Effector memory CD8-positive, alpha-beta T cell (primary cell): ENCODE results near the gene RNF125.
A peak's percentile ranks its signal among the peaks of the same experiment; 100 is the strongest.

Source experiments
- ATAC-seq: fragments of 150-1000 bp; cut with Tn5 transposase; replicated peaks from 2 replicates; pipeline ENCODE4 v1.10.0; 2021; ENCODE audit warnings: mild to moderate bottlenecking, moderate library complexity
- DNase-seq, 3 experiments: peaks; one replicate each; pipeline ENCODE4 v3.0.0; 2021
- H3K27ac Mint-ChIP-seq, 2 donors: one replicate each; pipeline ENCODE4 v1.8.0; 2022; ENCODE audit warnings: mild to moderate bottlenecking in 2 of 2, mixed read lengths in 2 of 2, moderate library complexity in 2 of 2
- H3K27me3 Mint-ChIP-seq, 2 donors: one replicate each; pipeline ENCODE4 v1.8.0; 2022; ENCODE audit warnings: mixed read lengths in 2 of 2
- H3K36me3 Mint-ChIP-seq: one replicate; pipeline ENCODE4 v1.8.0; 2022; ENCODE audit warnings: mild to moderate bottlenecking, moderate library complexity, mixed read lengths; ENCODE audit not compliant: insufficient read depth
- H3K4me1 Mint-ChIP-seq, 2 donors: one replicate each; pipeline ENCODE4 v1.8.0; 2022; ENCODE audit warnings: low read depth in 2 of 2, mixed read lengths in 2 of 2
- H3K4me3 Mint-ChIP-seq, 2 donors: one replicate each; pipeline ENCODE4 v1.8.0; 2022; ENCODE audit warnings: mild to moderate bottlenecking in 2 of 2, mixed read lengths in 2 of 2, moderate library complexity in 2 of 2
- H3K9me3 Mint-ChIP-seq, 2 donors: one replicate each; pipeline ENCODE4 v1.8.0; 2022; ENCODE audit warnings: mixed read lengths in 2 of 2
- total RNA-seq, 9 experiments: gene quantifications; one replicate each; lab custom pipeline; 2026; lab: John Stamatoyannopoulos, UW

The RNF125 gene
- total RNA-seq: 66.4 to 143 (median 97.1) reads per million in 9 experiments

DNA sequence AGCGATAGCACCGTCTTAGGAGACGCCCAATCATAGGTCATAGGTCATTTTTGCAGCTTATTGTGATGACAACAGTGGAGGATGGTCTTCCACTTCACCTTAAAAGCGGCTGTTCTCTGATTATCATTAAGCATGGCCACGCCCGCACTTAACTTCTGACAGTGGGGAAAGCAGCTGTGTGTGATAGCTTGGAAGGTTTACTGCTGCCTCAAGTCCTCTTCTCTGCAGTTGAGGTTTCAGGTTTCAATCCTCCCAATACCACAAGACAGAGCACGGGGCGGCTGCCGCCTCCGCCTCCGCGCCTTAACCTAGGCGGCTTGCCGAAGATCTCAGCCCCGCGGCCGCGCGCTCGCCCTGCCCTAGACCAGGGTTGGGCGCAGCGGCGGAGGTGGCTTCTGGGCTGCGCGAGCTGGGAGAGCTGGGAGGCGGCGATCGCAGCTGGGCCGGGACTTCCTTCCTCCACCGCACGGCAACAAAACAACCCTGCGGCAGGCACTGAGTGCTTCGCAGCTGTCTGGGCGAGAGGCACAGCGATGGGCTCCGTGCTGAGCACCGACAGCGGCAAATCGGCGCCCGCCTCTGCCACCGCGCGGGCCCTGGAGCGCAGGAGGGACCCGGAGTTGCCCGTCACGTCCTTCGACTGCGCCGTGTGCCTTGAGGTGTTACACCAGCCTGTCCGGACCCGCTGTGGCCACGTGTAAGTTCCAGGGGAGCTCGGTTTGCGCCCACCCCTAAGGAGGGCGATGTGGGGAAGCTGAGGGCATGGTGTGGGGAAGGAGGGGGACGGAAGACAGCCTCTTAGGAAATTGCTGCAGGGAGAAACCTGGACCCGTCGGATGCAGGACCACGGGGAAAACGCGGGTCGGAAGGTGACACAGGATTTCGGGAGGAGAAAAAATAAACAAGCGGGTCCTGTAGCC lies at the start of gene RNF125:
TSS of gene RNF125 (plus strand) at position 495 of the 920 bp plus-strand sequence. CDS start at position 534, 39 bp downstream.
- Mint-ChIP-seq H3K27me3 (no peaks in the 10 kb centered on the region), H3K9me3 (peaks cover 0 to 1% of the 10 kb centered on the region in 2 donors), H3K36me3 (peaks cover 51% of the 10 kb centered on the region), H3K4me1 (peaks cover 39 to 57% of the 10 kb centered on the region in 2 donors), H3K4me3 (peak within 1 kb of the TSS; percentile 100), H3K27ac (peak within 1 kb of the TSS; percentile 100)
- ATAC-seq (peak; percentile 74), DNase-seq (peak; percentile 89 to 91 (median 90))

DNA sequence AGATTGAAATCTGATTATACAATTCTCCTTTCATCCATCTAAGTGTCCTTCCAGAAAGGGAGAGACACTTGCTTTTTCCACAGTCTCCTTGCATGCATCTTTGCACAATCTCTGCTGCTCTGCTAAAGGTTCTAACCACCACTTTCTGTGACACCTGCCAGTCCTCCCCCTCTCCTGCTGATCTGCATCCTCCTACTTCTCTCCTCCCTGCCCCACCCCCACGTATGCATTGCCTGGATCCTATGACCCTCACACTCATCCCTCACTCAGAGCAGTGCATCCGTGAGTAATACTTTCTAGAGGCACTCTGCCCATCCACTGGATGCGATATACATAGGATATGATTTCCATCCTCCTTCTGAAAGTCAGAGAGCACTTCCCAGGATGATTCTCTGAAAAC lies 48.0 kb upstream of the RNF125 start:
- Mint-ChIP-seq H3K4me1 (no peaks in the 10 kb centered on the region), H3K4me3 (no peak overlapping the region), H3K27me3 (no peaks in the 10 kb centered on the region), H3K9me3 (peaks cover 8 to 15% of the 10 kb centered on the region in 2 donors), H3K36me3 (no peaks in the 10 kb centered on the region), H3K27ac (no peak overlapping the region)
- ATAC-seq (no peak), DNase-seq (no peak)

DNA sequence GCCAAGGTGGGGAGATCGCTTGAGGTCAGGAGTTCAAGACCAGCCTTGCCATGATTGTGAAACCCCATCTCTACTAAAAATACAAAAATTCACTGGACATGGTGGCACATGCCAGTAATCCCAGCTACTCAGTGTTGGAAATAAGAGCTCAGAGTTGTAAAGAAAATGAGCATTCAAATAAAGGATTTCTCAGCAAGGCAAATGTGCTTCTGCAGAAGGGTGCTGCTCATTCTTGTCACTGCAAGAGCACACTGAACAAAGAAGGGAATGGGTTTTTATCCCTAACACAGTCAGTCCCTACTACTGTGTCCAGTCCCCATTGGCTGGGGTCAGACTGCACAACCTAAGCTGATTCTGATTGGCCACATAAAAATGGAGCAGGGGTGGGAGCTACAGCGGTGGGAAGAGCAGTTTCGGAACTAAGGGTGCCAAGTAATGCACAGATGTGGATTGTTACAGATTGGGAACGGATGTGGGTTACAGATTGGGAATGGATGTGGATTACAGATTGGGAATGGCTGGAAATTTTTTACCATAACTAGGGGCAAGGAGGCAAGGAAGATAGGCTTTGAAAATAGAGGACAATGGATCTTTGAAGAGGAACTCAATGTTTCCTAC lies 44.6 kb upstream of the RNF125 start:
- ATAC-seq (no peak), DNase-seq (no peak)
- Mint-ChIP-seq H3K27ac (peak overlapping the region in 1 of 2 donors; percentile 20), H3K27me3 (no peaks in the 10 kb centered on the region), H3K4me1 (no peaks in the 10 kb centered on the region), H3K9me3 (peaks cover 11 to 15% of the 10 kb centered on the region in 2 donors), H3K4me3 (no peak overlapping the region), H3K36me3 (no peaks in the 10 kb centered on the region)

DNA sequence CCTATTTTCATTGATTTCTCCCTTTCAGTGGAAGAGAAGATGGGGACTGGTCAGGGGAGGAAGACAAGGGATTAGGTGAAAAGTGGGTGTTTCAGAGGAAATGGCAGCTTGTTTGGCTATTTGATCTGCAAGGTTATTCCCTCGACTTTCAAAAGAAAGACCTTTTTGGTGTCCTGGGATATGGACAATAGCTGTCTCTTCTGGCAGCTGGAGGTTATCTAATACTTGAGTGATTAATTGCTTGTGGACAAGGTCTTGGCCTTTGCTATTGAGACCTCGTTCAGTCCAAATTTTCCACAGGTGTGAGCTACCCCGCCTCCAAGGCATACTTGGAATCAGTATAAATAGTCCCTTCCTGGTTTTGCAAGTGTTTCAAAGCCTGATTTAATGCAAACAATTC lies 42.4 kb upstream of the RNF125 start:
- peaks cover 11 to 15% of the 10 kb centered on the region in 2 donors for H3K9me3 Mint-ChIP-seq
- no peaks in the 10 kb centered on the region for H3K4me1 Mint-ChIP-seq
- no peak overlapping the region for H3K27ac Mint-ChIP-seq
- H3K36me3 Mint-ChIP-seq: no peaks in the 10 kb centered on the region
- ATAC-seq (no peak), DNase-seq (no peak)
- H3K27me3 Mint-ChIP-seq: no peaks in the 10 kb centered on the region
- H3K4me3 Mint-ChIP-seq: no peak overlapping the region

DNA sequence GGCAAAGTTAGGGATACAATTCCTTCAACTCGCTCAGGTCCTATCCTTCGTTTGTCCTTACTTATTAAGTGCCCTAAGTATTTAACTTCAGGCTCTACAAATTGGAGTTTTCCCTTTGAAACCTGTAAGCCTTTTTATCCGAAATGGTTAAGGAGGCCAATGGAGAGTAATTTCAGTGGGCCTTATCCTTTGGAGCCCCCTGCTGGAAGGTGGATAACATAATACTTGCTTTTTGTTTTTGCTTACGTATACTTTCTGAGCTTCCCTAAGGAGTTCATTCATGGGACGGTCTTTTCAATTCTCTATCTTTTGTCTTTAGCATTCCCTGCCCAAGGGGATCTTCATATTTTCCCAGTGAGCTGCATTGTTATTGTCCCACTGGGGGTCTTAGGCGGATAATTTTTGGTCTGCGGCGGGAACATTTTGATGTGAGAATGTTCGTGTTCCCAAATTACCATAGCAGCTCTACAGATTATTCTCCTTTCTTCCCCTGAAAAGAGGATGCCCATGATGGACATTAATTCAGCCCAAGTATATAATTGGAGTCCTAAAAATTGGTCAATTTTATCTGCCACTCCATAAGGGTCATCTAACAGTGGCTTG lies 41.3 kb upstream of the RNF125 start:
- no peaks in the 10 kb centered on the region for H3K4me1 Mint-ChIP-seq
- H3K27me3 Mint-ChIP-seq: no peaks in the 10 kb centered on the region
- H3K4me3 Mint-ChIP-seq: no peak overlapping the region
- peak; percentile 18 to 33 (median 25) for DNase-seq
- H3K9me3 Mint-ChIP-seq: peaks cover 11 to 15% of the 10 kb centered on the region in 2 donors
- ATAC-seq: peak; percentile 52
- no peaks in the 10 kb centered on the region for H3K36me3 Mint-ChIP-seq
- H3K27ac Mint-ChIP-seq: no peak overlapping the region

DNA sequence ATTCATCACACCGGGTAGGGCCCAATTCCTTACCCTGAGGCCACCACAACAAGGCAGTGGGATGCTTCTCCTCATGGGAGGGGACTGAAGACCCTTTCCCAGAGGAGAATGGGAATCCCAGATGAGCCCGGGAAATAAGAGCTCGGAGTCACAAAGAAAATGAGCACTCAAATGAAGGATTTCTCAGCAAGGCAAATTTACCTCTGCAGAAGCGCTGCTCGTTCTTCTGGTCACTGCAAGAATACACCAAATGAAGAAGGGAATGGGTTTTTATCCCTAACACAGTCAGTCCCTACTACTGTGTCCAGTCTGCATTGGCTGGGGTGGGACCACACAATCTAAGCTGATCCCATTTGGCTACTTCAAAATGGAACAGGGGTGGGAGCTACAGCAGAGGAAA lies 40.0 kb upstream of the RNF125 start:
- Mint-ChIP-seq H3K36me3 (no peaks in the 10 kb centered on the region), H3K4me1 (peaks cover 9 to 11% of the 10 kb centered on the region in 2 donors), H3K27ac (no peak overlapping the region), H3K9me3 (peaks cover 11 to 15% of the 10 kb centered on the region in 2 donors), H3K4me3 (no peak overlapping the region), H3K27me3 (no peaks in the 10 kb centered on the region)
- DNase-seq: no peak
- ATAC-seq: no peak

DNA sequence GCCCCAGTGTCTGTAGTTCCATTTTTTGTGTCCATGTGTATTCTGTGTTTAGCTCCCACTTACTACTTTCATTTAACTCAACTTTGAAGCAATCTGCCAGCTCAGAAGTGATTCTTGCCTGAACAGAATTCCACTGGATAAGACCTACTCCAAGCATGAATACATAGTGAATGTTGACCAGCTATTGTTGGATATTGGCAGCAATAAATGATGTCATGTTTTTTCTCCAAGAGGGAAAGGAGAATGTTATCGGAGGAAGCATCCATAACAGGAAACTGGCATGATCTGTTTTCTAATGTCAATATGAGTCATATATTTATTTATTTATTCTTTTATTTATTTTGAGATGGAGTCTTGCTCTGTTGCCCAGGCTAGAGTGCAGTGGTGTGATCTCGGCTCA lies 38.9 kb upstream of the RNF125 start:
- H3K27me3 Mint-ChIP-seq: no peaks in the 10 kb centered on the region
- ATAC-seq (no peak), DNase-seq (no peak)
- no peak overlapping the region for H3K4me3 Mint-ChIP-seq
- H3K4me1 Mint-ChIP-seq: peaks cover 11 to 16% of the 10 kb centered on the region in 2 donors
- no peak overlapping the region for H3K27ac Mint-ChIP-seq
- H3K36me3 Mint-ChIP-seq: no peaks in the 10 kb centered on the region
- peaks cover 5 to 6% of the 10 kb centered on the region in 2 donors for H3K9me3 Mint-ChIP-seq

DNA sequence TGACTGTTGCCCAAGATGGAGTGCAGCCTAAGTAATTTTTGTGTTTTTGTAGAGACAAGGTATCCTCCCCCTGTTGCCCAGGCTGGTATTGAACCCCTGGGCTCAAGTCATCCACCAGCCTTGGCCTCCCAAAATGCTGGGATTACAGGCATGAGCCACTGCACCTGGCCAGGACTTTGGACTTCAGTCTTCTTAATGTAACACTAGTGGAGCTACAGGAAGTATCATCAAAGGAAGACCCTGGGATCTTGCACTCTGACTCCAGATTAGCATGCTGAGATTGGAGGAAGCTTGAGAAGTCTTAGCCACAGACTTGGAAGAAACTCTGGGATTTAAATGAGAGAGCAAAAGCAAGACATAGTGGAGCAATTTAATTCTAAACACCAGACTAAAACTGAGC lies 37.8 kb upstream of the RNF125 start:
- no peak for DNase-seq
- no peaks in the 10 kb centered on the region for H3K27me3 Mint-ChIP-seq
- no peak for ATAC-seq
- H3K27ac Mint-ChIP-seq: no peak overlapping the region
- H3K4me3 Mint-ChIP-seq: no peak overlapping the region
- H3K9me3 Mint-ChIP-seq: peaks cover 0 to 3% of the 10 kb centered on the region in 2 donors
- H3K4me1 Mint-ChIP-seq: peaks cover 11 to 19% of the 10 kb centered on the region in 2 donors
- H3K36me3 Mint-ChIP-seq: no peaks in the 10 kb centered on the region

DNA sequence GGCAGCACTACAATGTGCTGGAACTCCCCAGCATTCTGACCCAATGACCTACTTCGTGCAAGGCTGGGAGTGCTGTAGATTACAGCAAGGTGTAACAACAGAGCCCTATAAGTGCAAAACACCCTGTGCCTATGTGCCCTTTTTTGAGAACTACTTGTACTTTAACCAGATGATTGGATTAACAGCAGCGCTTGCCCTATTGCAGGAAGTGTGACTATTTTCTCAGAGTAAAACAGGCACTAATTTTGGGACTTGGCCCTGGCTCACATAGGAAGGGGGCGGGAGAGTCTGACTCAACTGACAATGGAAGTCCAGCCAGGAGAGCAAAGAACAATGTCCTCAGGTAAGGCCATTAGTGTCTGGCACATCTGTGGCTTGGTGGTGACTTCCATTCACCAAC lies 35.6 kb upstream of the RNF125 start:
- H3K4me3 Mint-ChIP-seq: no peak overlapping the region
- H3K36me3 Mint-ChIP-seq: no peaks in the 10 kb centered on the region
- no peaks in the 10 kb centered on the region for H3K27me3 Mint-ChIP-seq
- peaks cover 0 to 3% of the 10 kb centered on the region in 2 donors for H3K9me3 Mint-ChIP-seq
- ATAC-seq (no peak), DNase-seq (no peak)
- peak overlapping the region in 1 of 2 donors; percentile 60 for H3K27ac Mint-ChIP-seq
- peaks cover 11 to 19% of the 10 kb centered on the region in 2 donors for H3K4me1 Mint-ChIP-seq

DNA sequence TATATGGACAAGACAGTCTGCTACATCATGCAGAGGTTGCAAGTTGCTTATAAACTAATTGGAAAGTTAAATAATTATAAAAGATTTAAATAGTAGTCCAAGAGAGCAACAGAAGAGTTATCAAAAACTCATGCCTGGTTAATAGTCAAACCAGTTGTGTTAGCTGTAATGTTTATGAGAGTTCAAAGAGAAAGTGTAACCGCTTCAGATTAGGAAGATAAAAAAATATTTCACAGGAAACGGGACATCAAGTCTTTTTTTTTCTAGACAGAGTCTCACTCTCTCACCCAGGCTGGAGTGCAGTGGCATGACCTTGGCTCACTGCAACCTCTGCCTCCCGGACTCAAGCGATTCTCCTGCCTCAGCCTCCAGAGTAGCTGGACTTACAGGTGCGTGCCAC lies 34.6 kb upstream of the RNF125 start:
- peak; percentile 70 for ATAC-seq
- peaks cover 11 to 19% of the 10 kb centered on the region in 2 donors for H3K4me1 Mint-ChIP-seq
- H3K4me3 Mint-ChIP-seq: no peak overlapping the region
- no peak for DNase-seq
- H3K27ac Mint-ChIP-seq: peak overlapping the region in 1 of 2 donors; percentile 62
- no peaks in the 10 kb centered on the region for H3K36me3 Mint-ChIP-seq
- H3K27me3 Mint-ChIP-seq: no peaks in the 10 kb centered on the region
- no peaks in the 10 kb centered on the region for H3K9me3 Mint-ChIP-seq

DNA sequence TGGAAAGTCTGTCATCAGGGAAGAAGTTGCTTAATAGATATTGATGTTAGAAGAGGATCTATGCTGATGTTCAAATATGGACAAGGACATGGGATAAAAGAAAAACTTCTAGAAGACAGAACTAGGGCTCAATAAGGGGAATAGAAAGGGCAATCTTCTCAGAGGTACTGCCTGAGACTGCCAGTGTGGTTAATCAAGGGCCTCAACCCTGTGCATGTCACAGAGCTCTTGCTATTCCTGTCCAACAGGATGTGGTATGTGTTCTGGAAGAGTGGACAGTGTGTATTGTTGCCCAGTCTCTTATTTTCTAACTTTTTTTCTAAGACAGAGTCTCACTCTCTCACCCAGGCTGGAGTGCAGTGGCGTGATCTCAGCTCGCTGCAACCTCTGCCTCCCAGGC lies 27.8 kb upstream of the RNF125 start:
- no peaks in the 10 kb centered on the region for H3K9me3 Mint-ChIP-seq
- H3K36me3 Mint-ChIP-seq: no peaks in the 10 kb centered on the region
- no peak for ATAC-seq
- no peaks in the 10 kb centered on the region for H3K27me3 Mint-ChIP-seq
- H3K27ac Mint-ChIP-seq: no peak overlapping the region
- peaks cover 0 to 2% of the 10 kb centered on the region in 2 donors for H3K4me1 Mint-ChIP-seq
- no peak overlapping the region for H3K4me3 Mint-ChIP-seq
- no peak for DNase-seq

DNA sequence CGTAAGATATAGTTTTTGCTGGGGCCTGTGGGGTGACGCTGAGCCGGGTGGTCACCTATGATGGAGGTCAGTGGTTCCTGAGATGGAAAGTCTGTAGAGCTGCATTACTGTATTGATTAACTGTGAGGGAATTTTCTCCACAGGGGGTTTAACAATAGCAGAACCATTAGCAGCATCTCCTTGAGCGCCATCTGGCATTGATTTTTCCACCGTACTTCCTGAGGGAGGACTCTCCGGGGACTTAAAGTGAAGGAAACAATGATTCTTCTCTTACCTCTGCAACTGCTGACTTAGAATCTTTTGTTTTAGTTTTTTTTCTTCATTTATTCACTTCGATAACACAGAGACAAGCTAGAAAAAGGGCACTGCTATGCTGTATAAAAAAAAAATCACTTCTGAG lies 22.6 kb upstream of the RNF125 start:
- Mint-ChIP-seq H3K27ac (no peak overlapping the region), H3K4me3 (no peak overlapping the region), H3K9me3 (no peaks in the 10 kb centered on the region), H3K4me1 (peaks cover 0 to 2% of the 10 kb centered on the region in 2 donors), H3K36me3 (no peaks in the 10 kb centered on the region), H3K27me3 (no peaks in the 10 kb centered on the region)
- no peak for DNase-seq
- ATAC-seq: no peak

DNA sequence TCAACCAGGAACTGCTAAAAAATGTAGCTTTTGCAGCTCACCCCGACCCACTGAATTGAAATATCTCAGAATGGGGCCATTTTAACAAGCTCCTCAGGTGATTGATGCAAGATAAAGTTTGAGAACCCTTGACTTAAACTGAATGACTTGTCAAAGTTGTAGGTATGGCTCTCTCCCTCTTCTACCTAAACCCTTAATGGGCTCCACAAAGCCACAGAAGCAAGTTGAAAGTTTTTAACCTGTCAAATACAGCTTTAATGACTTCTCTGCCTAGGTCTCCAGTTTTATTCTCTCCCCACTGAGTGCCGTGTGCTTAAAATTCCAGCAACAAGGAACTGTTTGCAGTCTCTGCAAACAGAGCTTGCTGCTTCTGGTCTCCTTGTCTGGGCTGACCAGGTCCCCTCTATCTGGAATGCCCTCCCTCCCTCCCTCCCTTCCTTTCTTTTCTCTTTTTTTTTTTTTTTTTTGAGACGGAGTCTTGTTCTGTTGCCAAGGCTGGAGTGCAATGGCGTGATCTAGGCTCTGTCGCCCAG lies 19.7 kb upstream of the RNF125 start:
- H3K9me3 Mint-ChIP-seq: no peaks in the 10 kb centered on the region
- no peak overlapping the region for H3K4me3 Mint-ChIP-seq

More for the DNA sequence above, 19.7 kb upstream of the RNF125 start:
- peaks cover 2 to 5% of the 10 kb centered on the region in 2 donors for H3K4me1 Mint-ChIP-seq
- no peak for DNase-seq
- H3K27ac Mint-ChIP-seq: no peak overlapping the region
- no peak for ATAC-seq
- H3K27me3 Mint-ChIP-seq: no peaks in the 10 kb centered on the region
- H3K36me3 Mint-ChIP-seq: no peaks in the 10 kb centered on the region
